ENCODE data around the gene FAM131B. TPM values are rescaled to one million over a fixed set of nuclear protein-coding genes. Genes with fewer than 3 reads are reported as not detected.

FAM131B gene
- total and polyA plus RNA-seq, 12 donors, result 0.10 to 1.7 (median 0.36) TPM

DNA sequence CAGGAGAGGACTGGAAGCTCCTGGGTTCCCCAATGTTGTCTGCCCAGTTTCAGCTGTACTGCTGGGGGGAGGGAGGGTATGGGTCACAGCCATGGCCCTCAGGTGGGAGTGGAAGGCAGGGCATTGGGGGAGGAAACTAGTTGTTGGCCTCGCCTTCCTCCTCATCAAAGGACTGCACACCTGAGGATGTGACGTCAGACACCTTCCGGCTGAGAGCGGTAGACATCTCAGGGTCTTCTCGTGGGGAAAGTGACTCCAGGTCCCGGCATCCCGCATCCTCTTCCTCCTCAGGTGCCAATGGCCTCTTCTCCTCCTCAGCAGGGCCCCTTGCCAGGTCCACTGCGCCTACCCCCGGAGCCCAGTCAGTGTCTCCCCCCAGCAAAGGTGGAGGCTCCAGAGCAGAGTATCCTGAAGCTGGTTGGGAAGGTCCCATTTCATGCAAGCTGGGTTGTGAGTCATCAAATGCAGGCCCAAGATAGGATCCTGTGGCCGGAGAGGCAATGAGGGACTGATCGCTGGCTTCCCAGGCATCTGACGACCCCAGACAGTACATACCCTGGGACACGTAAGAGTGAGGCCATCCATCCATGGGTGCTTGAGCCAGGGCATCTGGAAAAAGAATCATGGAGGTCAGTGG is 6.0 kb downstream of the FAM131B start:
- Histone ChIP-seq H3K4me1 (replicated peaks in 1 of 2) (peaks cover under 1% of the 10 kb centered on the region in 2 donors), H3K27me3 (peaks cover 1% of the 10 kb centered on the region), H3K27ac (no peak overlapping the region), H3K36me3 (replicated peaks in 1 of 2) (no peaks in the 10 kb centered on the region), H3K4me3 (no peak overlapping the region), H3K9me3 (replicated peaks in 1 of 3) (no peaks in the 10 kb centered on the region)
- intact Hi-C loops (cut with DNase I), result no loop called here
- DNase-seq, result no peak
- TF ChIP-seq, protein P1, sequence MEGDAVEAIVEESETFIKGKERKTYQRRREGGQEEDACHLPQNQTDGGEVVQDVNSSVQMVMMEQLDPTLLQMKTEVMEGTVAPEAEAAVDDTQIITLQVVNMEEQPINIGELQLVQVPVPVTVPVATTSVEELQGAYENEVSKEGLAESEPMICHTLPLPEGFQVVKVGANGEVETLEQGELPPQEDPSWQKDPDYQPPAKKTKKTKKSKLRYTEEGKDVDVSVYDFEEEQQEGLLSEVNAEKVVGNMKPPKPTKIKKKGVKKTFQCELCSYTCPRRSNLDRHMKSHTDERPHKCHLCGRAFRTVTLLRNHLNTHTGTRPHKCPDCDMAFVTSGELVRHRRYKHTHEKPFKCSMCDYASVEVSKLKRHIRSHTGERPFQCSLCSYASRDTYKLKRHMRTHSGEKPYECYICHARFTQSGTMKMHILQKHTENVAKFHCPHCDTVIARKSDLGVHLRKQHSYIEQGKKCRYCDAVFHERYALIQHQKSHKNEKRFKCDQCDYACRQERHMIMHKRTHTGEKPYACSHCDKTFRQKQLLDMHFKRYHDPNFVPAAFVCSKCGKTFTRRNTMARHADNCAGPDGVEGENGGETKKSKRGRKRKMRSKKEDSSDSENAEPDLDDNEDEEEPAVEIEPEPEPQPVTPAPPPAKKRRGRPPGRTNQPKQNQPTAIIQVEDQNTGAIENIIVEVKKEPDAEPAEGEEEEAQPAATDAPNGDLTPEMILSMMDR (IDR thresholded peaks at IDR 0.05), result no peak
- no peak for TF ChIP-seq POLR2A (IDR thresholded peaks at IDR 0.05)
- 83 to 96% (median 91%) methylated on average over 7 to 13 of the region's 13 CpGs for WGBS, 4 donors

DNA sequence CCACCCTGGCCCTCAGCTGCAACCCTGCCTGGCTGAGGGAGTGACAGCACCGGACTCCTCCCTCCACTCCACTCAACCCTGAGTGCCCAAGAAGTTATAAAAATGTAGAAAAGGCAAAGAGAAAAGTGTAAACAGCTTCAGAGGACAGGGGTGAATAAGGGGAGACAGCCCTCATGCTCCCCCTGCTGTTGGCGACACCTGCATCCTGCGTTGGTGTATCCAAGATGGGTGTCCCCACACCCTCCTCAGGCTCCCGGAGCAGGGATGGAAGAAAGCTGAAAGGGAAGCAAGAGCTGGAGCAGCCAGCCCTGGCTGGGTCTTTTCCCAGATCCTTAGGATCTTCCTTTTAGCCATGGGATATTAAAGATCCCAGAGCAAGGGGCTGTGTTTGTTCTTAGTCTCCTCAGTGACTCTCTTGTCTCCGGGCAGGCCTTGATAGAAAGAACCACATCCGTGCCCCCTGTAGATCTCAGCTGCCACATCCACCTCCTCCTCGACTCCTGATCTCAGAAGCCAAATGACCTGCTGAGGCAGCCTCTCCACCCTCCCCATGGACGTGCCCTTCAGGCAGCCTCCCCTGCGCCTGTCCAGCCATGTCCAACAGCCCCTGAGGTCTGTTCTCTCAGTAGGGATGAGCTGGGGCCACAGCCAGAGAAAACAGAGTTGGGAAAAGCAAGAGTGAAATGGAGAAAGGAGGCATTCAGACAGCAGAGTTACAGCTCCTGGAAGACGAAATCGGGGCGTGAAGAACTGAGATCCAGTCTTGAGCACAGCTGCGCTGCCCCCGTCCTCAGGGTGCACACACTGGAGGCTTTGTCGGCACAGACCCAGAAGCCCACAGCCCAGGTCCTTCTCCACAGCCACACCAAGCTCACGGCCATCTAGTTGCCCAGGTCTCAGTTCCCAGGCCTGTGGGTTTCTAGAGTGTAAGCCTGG is 6.8 kb downstream of the FAM131B start:
- no peak for DNase-seq
- TF ChIP-seq, protein P1 (IDR thresholded peaks at IDR 0.05), result no peak
- no peak for TF ChIP-seq POLR2A (IDR thresholded peaks at IDR 0.05)
- no peak overlapping the region for H3K27ac ChIP-seq
- H3K4me3 ChIP-seq, result no peak overlapping the region
- 83 to 92% (median 85%) methylated on average over 16 of the region's 16 CpGs for WGBS, 4 donors
- H3K4me1 ChIP-seq (replicated peaks in 1 of 2), result no peaks in the 10 kb centered on the region
- intact Hi-C loops (cut with DNase I), result no loop called here
- no peaks in the 10 kb centered on the region for H3K9me3 ChIP-seq (replicated peaks in 1 of 3)
- no peaks in the 10 kb centered on the region for H3K36me3 ChIP-seq (replicated peaks in 1 of 2)
- no peaks in the 10 kb centered on the region for H3K27me3 ChIP-seq

DNA sequence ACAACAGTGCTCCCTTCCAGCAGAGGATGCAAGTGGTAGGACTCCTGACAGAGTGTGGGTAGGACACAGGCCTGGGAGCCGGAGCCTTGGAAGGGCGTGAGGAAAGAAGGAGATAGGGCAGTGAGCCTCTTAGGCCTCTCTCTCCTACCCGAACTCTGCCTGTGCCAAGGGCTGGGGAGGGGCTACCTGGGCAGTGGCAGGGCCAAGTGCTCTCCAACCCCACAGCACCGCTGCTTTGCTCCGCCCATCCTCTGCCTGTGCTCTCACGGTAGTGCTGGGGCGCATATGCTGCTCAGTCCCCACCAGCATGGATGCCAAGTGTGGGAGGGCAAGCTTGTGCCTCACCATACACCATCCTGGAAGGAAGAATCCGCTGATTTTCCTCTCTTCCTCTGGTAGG is 7.5 kb downstream of the FAM131B start:
- H3K36me3 ChIP-seq (replicated peaks in 1 of 2), result no peaks in the 10 kb centered on the region
- H3K4me1 ChIP-seq (replicated peaks in 1 of 2), result no peaks in the 10 kb centered on the region
- no peak overlapping the region for H3K27ac ChIP-seq
- H3K9me3 ChIP-seq (replicated peaks in 1 of 3), result no peaks in the 10 kb centered on the region
- WGBS, 4 donors, result 40 to 87% (median 86%) methylated on average over 2 to 8 of the region's 8 CpGs
- no peak for TF ChIP-seq POLR2A (IDR thresholded peaks at IDR 0.05)
- TF ChIP-seq, protein P1 (IDR thresholded peaks at IDR 0.05), result no peak
- H3K27me3 ChIP-seq, result no peaks in the 10 kb centered on the region
- intact Hi-C loops (cut with DNase I), result no loop called here
- DNase-seq, result no peak
- H3K4me3 ChIP-seq, result no peak overlapping the region

DNA sequence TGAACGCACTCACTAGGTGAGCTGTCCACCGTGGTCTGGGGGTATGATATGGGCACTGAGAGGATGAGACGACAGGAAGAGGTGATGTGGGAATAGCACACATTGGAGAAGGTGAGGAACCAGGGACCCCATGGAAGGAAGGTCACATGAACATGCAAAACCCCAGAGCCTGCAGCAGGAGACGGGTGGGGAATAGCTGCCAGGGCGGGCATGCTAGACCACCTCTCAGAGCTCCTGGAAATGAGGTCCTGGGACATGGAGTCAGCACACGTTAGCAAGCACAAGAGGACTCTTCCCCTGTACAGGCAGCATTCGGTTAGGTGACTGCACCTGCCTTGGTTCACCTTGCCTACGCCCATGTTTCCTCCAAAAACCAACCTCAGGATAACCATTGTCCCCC is 8.1 kb downstream of the FAM131B start:
- Histone ChIP-seq H3K4me1 (replicated peaks in 1 of 2) (no peaks in the 10 kb centered on the region), H3K4me3 (no peak overlapping the region)

More for the DNA sequence above, 8.1 kb downstream of the FAM131B start:
- TF ChIP-seq, protein P1 (IDR thresholded peaks at IDR 0.05), result no peak
- no peak for TF ChIP-seq POLR2A (IDR thresholded peaks at IDR 0.05)
- Histone ChIP-seq H3K36me3 (replicated peaks in 1 of 2) (no peaks in the 10 kb centered on the region), H3K27me3 (no peaks in the 10 kb centered on the region), H3K27ac (no peak overlapping the region), H3K9me3 (replicated peaks in 1 of 3) (no peaks in the 10 kb centered on the region)
- WGBS, 4 donors, result 70 to 88% (median 75%) methylated on average over 8 of the region's 8 CpGs
- intact Hi-C loops (cut with DNase I), result no loop called here
- DNase-seq, result no peak

All from adrenal gland (tissue), 12 donors.